Kidney (tissue), 14 donors: ENCODE results near the gene FASTK. TPM values are rescaled to one million over a fixed set of nuclear protein-coding genes. Genes with fewer than 3 reads are reported as not detected.
A peak's percentile ranks its signal among the peaks of the same experiment; 100 is the strongest.

Source experiments
- DNase-seq, 5 donors: peaks; one replicate each; pipeline ENCODE4 v3.0.0-alpha.2; 2013 to 2020
- FAIRE-seq: peaks from 2 replicates; lab custom pipeline; 2012; peaks lifted over from hg19 to GRCh38; lab: Jason Lieb, UNC
- H3K27ac ChIP-seq, 2 donors: one replicate each; pipeline ENCODE4 v1.7.0; 2013; ENCODE audit warnings: low read depth in 2 of 2, low read length in 2 of 2, inconsistent platforms in 1 of 2
- H3K27me3 ChIP-seq: one replicate; pipeline ENCODE4 v1.7.1; 2013; ENCODE audit warnings: low read length, inconsistent platforms; ENCODE audit not compliant: control insufficient read depth, insufficient read depth
- H3K36me3 ChIP-seq, 3 donors: one replicate each; pipeline versions ENCODE4 v1.7.0 to v1.7.1; 2013; ENCODE audit warnings: low read length in 3 of 3, control low read depth in 1 of 3, inconsistent platforms in 1 of 3; ENCODE audit not compliant: insufficient read depth in 3 of 3, control insufficient read depth in 2 of 3
- H3K4me1 ChIP-seq, 3 donors: one replicate each; pipeline versions ENCODE4 v1.7.0 to v1.7.1; 2013; ENCODE audit warnings: low read length in 3 of 3, inconsistent platforms in 1 of 3, low read depth in 1 of 3; ENCODE audit not compliant: control insufficient read depth in 2 of 3, insufficient read depth in 2 of 3
- H3K4me3 ChIP-seq, 3 donors: one replicate each; pipeline versions ENCODE4 v1.7.0 to v1.8.1; 2013; ENCODE audit warnings: low read length in 3 of 3, control low read depth in 1 of 3, inconsistent platforms in 1 of 3
- H3K9ac ChIP-seq, 3 donors: one replicate each; pipeline versions ENCODE4 v1.7.0 to v1.7.1; 2013; ENCODE audit warnings: low read length in 3 of 3, control low read depth in 1 of 3, inconsistent platforms in 1 of 3
- H3K9me3 ChIP-seq, 3 donors: one replicate each; pipeline versions ENCODE4 v1.7.0 to v1.7.1; 2013; ENCODE audit warnings: low read length in 3 of 3, control low read depth in 1 of 3, inconsistent platforms in 1 of 3; ENCODE audit not compliant: control insufficient read depth in 2 of 3, insufficient read depth in 1 of 3
- intact Hi-C: fragments of 100-400 bp; cut with DNase I; formaldehyde crosslinking; loops from one replicate; pipeline ENCODE4 v1.11.1; 2022
- polyA plus RNA-seq: library from polyadenylated mRNA; stranded (reverse); fragments of 350-450 nt; fragmentation: Illumina TruSeq; extraction: RNeasy Lipid Tissue Mini Kit (QIAGEN cat#74804); gene quantifications from one replicate; pipeline ENCODE4 v1.2.3, GENCODE V29; 2014; ENCODE audit warnings: low read depth, low replicate concordance; ENCODE audit not compliant: insufficient read depth
- total RNA-seq: library from RNA; stranded (reverse); fragmentation: NEBNext Ultra II Directional; extraction: Animal tissue kit (Norgen Biotek cat#: 25700); gene quantifications from one replicate; pipeline ENCODE4 v1.2.1, GENCODE V29; 2021
- TF ChIP-seq, protein P1 (sequence below): IDR thresholded peaks from 3 replicates; pipeline ENCODE4 v1.5.1; 2012; ENCODE audit warnings: mild to moderate bottlenecking, moderate library complexity, borderline replicate concordance; ENCODE audit not compliant: insufficient read depth; ENCODE audit errors: extremely low read depth
- donor health status: control.
- donor health status: control.
- donor health status: control.
- donor health status: control.
- donor health status: control.
- donor health status: DM: yes; HTN: yes; CAD: no.
- donor health status: Normal renal cell carcinoma (clear cell type).

FASTK gene
- total and polyA plus RNA-seq, 2 donors from 2014 or later = 71.2 to 116 TPM

GRCh38 chr7:151057506-151057988 is 23.1 kb downstream of the FASTK start, which contains the start of gene CDK5:
CDK5 (minus strand) TSS chr7:151057897; CDS start chr7:151057848, 49 bp downstream.
- no peak for DNase-seq
- peaks cover 4 to 36% (median 19%) of the 10 kb centered on the region in 3 donors for H3K4me1 ChIP-seq
- H3K27ac ChIP-seq = peak within 1 kb of the TSS; percentile 99 to 100
- TF ChIP-seq, protein P1, sequence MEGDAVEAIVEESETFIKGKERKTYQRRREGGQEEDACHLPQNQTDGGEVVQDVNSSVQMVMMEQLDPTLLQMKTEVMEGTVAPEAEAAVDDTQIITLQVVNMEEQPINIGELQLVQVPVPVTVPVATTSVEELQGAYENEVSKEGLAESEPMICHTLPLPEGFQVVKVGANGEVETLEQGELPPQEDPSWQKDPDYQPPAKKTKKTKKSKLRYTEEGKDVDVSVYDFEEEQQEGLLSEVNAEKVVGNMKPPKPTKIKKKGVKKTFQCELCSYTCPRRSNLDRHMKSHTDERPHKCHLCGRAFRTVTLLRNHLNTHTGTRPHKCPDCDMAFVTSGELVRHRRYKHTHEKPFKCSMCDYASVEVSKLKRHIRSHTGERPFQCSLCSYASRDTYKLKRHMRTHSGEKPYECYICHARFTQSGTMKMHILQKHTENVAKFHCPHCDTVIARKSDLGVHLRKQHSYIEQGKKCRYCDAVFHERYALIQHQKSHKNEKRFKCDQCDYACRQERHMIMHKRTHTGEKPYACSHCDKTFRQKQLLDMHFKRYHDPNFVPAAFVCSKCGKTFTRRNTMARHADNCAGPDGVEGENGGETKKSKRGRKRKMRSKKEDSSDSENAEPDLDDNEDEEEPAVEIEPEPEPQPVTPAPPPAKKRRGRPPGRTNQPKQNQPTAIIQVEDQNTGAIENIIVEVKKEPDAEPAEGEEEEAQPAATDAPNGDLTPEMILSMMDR = no peak
- intact Hi-C loops = no loop called here
- H3K36me3 ChIP-seq = no peaks in the 10 kb centered on the region
- H3K9me3 ChIP-seq = no peaks in the 10 kb centered on the region
- H3K4me3 ChIP-seq = peak within 1 kb of the TSS; percentile 71 to 99 (median 93)
- H3K27me3 ChIP-seq = no peaks in the 10 kb centered on the region
- H3K9ac ChIP-seq = peak within 1 kb of the TSS; percentile 50 to 95 (median 93)
- no peak for FAIRE-seq

GRCh38 chr7:151056666-151057505 is 23.7 kb downstream of the FASTK start:
- H3K4me1 ChIP-seq = peaks cover 4 to 33% (median 19%) of the 10 kb centered on the region in 3 donors
- DNase-seq = peak in 3 of 5 donors; percentile 26 to 79 (median 37)
- intact Hi-C loops = no loop called here

DNA sequence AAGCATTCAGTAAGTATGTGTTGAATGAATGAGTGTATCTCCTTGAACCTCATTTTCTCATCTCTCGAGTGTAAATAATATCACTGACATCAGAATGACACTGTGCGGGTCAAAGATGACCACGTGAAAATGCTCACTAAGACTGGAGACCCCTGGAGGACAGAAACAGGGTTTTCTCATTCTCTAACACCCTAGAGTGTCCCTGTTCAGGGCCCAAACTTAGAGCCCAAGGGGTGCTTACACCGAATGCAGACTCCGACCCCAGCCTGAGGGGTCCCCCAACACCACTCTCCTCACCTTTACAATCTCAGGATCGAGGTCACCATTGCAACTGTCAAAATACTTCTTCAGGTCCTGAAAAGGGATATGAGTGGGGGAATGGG is 24.3 kb downstream of the FASTK start:
- no peak overlapping the region for H3K27ac ChIP-seq
- intact Hi-C loops = no loop called here
- no peaks in the 10 kb centered on the region for H3K9me3 ChIP-seq
- no peak overlapping the region for H3K4me3 ChIP-seq
- no peak for DNase-seq
- H3K4me1 ChIP-seq = peaks cover 4 to 30% (median 19%) of the 10 kb centered on the region in 3 donors
- no peak overlapping the region for H3K9ac ChIP-seq
- no peak for FAIRE-seq
- TF ChIP-seq, protein P1 = no peak
- H3K27me3 ChIP-seq = no peaks in the 10 kb centered on the region
- H3K36me3 ChIP-seq = no peaks in the 10 kb centered on the region

More at GRCh38 chr7:151056666-151057505, 23.7 kb downstream of the FASTK start:
- H3K27ac ChIP-seq = no peak overlapping the region
- H3K9me3 ChIP-seq = no peaks in the 10 kb centered on the region
- FAIRE-seq = no peak
- H3K9ac ChIP-seq = peak overlapping the region; percentile 40 to 74 (median 69)
- no peaks in the 10 kb centered on the region for H3K36me3 ChIP-seq
- peak overlapping the region; percentile 66 to 99 (median 93) for H3K4me3 ChIP-seq
- no peaks in the 10 kb centered on the region for H3K27me3 ChIP-seq
- TF ChIP-seq, protein P1 = no peak
